ENCODE measurements around the gene RFTN2. TPM values are rescaled to one million over a fixed set of nuclear protein-coding genes. Genes with fewer than 3 reads are reported as not detected.
A peak's percentile ranks its signal among the peaks of the same experiment; 100 is the strongest.

Gene RFTN2
- total and polyA plus RNA-seq, 2 donors (not counting 3 experiments of a cell fraction or from before 2014, with no cell fraction given), result 5.0 to 8.0 TPM

GRCh38 chr2:197599285-197599965 lies 76.0 kb downstream of the RFTN2 start:
- peak in 1 of 2 donors; percentile 12 for TF ChIP-seq CTCF (IDR thresholded peaks at IDR 0.05; ENCODE audit: extremely low read depth in 1 of 2, insufficient read depth in 1 of 2, low read depth in 1 of 2, low read length in 2 of 2)
- TF ChIP-seq POLR2AphosphoS5 (IDR thresholded peaks at IDR 0.05; ENCODE audit: insufficient read depth, low read depth, low read length), result no peak
- Histone ChIP-seq H3K36me3 (ENCODE audit: control insufficient read depth in 2 of 2, extremely low read depth in 1 of 2, insufficient read depth in 2 of 2, low read length in 2 of 2) (no peaks in the 10 kb centered on the region), H3K4me1 (ENCODE audit: control insufficient read depth, extremely low read depth, insufficient read depth, low read length) (no peaks in the 10 kb centered on the region), H3K79me2 (ENCODE audit: control insufficient read depth, insufficient read depth, low read length) (no peaks in the 10 kb centered on the region), H3K9me1 (replicated peaks; ENCODE audit: control insufficient read depth, extremely low read depth, insufficient read depth, low read length) (no peaks in the 10 kb centered on the region), H2AFZ (ENCODE audit: low read depth, low read length) (no peak overlapping the region), H3K9me3 (replicated peaks; ENCODE audit: control insufficient read depth, insufficient read depth, low read length) (no peaks in the 10 kb centered on the region), H3K27me3 (ENCODE audit: control insufficient read depth in 2 of 2, insufficient read depth in 2 of 2, low read length in 2 of 2) (no peaks in the 10 kb centered on the region), H3K9ac (replicated peaks; ENCODE audit: extremely low read depth, insufficient read depth, low read length) (no peak overlapping the region), H3K4me3 (replicated peaks in 1 of 3; ENCODE audit: insufficient read depth in 1 of 3, low read depth in 1 of 3, low read length in 3 of 3) (no peak overlapping the region), H3K4me2 (ENCODE audit: insufficient read depth, low read length) (no peak overlapping the region), H3K27ac (ENCODE audit: insufficient read depth, low read depth, low read length) (no peak overlapping the region), H4K20me1 (replicated peaks; ENCODE audit: control insufficient read depth, extremely low read depth, insufficient read depth, low read length) (no peaks in the 10 kb centered on the region)
- ChIA-PET CTCF (interaction anchor here (0.6 to 1.6 kb wide), 15 partner anchors 8 to 180 kb away, joined by 3 to 10 read pairs (median 3); partner anchors contain the start of genes MOB4, RFTN2 and SF3B1), POLR2A (no interaction called here)
- FAIRE-seq (no peak), DNase-seq (ENCODE audit: low read depth, low spot score) (peak; percentile 9)
- intact Hi-C loops (cut with micrococcal nuclease), result loop anchor here (2.0 kb wide), 1 partner anchor 101 kb away; the partner anchor contains the start of gene HSPD1
- BruUV-seq (replicated peaks), result no TSS peak
- dilution Hi-C loops (cut with MboI; ENCODE audit: extremely low pct_ligation_motif_present, low sequenced_read_pairs), result no loop called here

- ChIA-PET CTCF (no interaction called here), POLR2A (no interaction called here)
- DNase-seq (ENCODE audit: low read depth, low spot score), result no peak
- no peak for TF ChIP-seq GATA2 (IDR thresholded peaks at IDR 0.05; ENCODE audit: insufficient read depth, insufficient read length, low read depth, low read length)
- TF ChIP-seq MYC (IDR thresholded peaks at IDR 0.05; ENCODE audit: low read depth, low read length), result no peak
- TF ChIP-seq POLR2A (IDR thresholded peaks at IDR 0.05; ENCODE audit: low read depth, low read length), result no peak
- TF ChIP-seq JUN (IDR thresholded peaks at IDR 0.05; ENCODE audit: borderline replicate concordance, insufficient read depth, insufficient read length, low read depth), result no peak
- TF ChIP-seq CTCF (IDR thresholded peaks at IDR 0.05; ENCODE audit: extremely low read depth in 1 of 2, insufficient read depth in 1 of 2, low read depth in 1 of 2, low read length in 2 of 2), result no peak
- no peak for TF ChIP-seq EZH2 (IDR thresholded peaks at IDR 0.05; ENCODE audit: borderline replicate concordance, low read depth, low read length, severe bottlenecking)
- no peak for TF ChIP-seq MAX (IDR thresholded peaks at IDR 0.05; ENCODE audit: insufficient read depth, insufficient read length)
- no peak for TF ChIP-seq FOS (IDR thresholded peaks at IDR 0.05; ENCODE audit: borderline replicate concordance, insufficient read depth, low read length)
- no peak for TF ChIP-seq POLR2AphosphoS5 (IDR thresholded peaks at IDR 0.05; ENCODE audit: insufficient read depth, low read depth, low read length)
- no peak for FAIRE-seq
- intact Hi-C loops (cut with micrococcal nuclease), result loop anchor here (2.0 kb wide), 1 partner anchor 100 kb away; the partner anchor contains the start of gene HSPD1
- H4K20me1 ChIP-seq (replicated peaks; ENCODE audit: control insufficient read depth, extremely low read depth, insufficient read depth, low read length), result no peaks in the 10 kb centered on the region
- no peak overlapping the region for H2AFZ ChIP-seq (ENCODE audit: low read depth, low read length)
- BruUV-seq (replicated peaks), result no TSS peak
- no peaks in the 10 kb centered on the region for H3K9me3 ChIP-seq (replicated peaks; ENCODE audit: control insufficient read depth, insufficient read depth, low read length)
- no peak overlapping the region for H3K4me2 ChIP-seq (ENCODE audit: insufficient read depth, low read length)
- no peak overlapping the region for H3K4me3 ChIP-seq (replicated peaks in 1 of 3; ENCODE audit: insufficient read depth in 1 of 3, low read depth in 1 of 3, low read length in 3 of 3)
- no peaks in the 10 kb centered on the region for H3K36me3 ChIP-seq (ENCODE audit: control insufficient read depth in 2 of 2, extremely low read depth in 1 of 2, insufficient read depth in 2 of 2, low read length in 2 of 2)
- no peak overlapping the region for H3K27ac ChIP-seq (ENCODE audit: insufficient read depth, low read depth, low read length)
- dilution Hi-C loops (cut with MboI; ENCODE audit: extremely low pct_ligation_motif_present, low sequenced_read_pairs), result no loop called here
- no peaks in the 10 kb centered on the region for H3K9me1 ChIP-seq (replicated peaks; ENCODE audit: control insufficient read depth, extremely low read depth, insufficient read depth, low read length)
- H3K9ac ChIP-seq (replicated peaks; ENCODE audit: extremely low read depth, insufficient read depth, low read length), result no peak overlapping the region
- H3K27me3 ChIP-seq (ENCODE audit: control insufficient read depth in 2 of 2, insufficient read depth in 2 of 2, low read length in 2 of 2), result no peaks in the 10 kb centered on the region
- H3K79me2 ChIP-seq (ENCODE audit: control insufficient read depth, insufficient read depth, low read length), result no peaks in the 10 kb centered on the region
- H3K4me1 ChIP-seq (ENCODE audit: control insufficient read depth, extremely low read depth, insufficient read depth, low read length), result no peaks in the 10 kb centered on the region
Measured at GRCh38 chr2:197598450-197598849, 76.9 kb downstream of the RFTN2 start.

Measured in endothelial cell of umbilical vein (primary cell).